Calu3 (cell line): ENCODE data around the gene ALG8. TPM values are rescaled to one million over a fixed set of nuclear protein-coding genes. Genes with fewer than 3 reads are reported as not detected.
A peak's percentile ranks its signal among the peaks of the same experiment; 100 is the strongest.

Experiments used
- Bru-seq: library from RNA; stranded (reverse); fragments of 400-500 nt; gene quantifications from one replicate; lab custom pipeline; 2021; lab: Mats Ljungman, UMichigan
- BruChase-seq, 2 experiments: library from RNA; stranded (reverse); fragments of 400-500 nt; gene quantifications; one replicate each; lab custom pipeline; 2021; lab: Mats Ljungman, UMichigan
- BruUV-seq: library from RNA; stranded (reverse); fragments of 400-500 nt; replicated peaks from 2 replicates; lab custom pipeline; 2021; lab: Mats Ljungman, UMichigan
- CTCF ChIA-PET: fragments of 300-600 bp; sonication (Branson Sonifier 250); formaldehyde crosslinking; loops from one replicate; lab custom pipeline; 2022; ENCODE audit warnings: antibody characterized with exemption; lab: Charles Lee
- DNase-seq: peaks from one replicate; pipeline ENCODE4 v3.0.0; 2022
- H3K27ac Mint-ChIP-seq: one replicate; pipeline ENCODE4 v1.8.0; 2022; ENCODE audit warnings: mixed read lengths; ENCODE audit not compliant: unreplicated experiment
- H3K27me3 Mint-ChIP-seq: one replicate; pipeline ENCODE4 v1.8.0; 2022; ENCODE audit warnings: mixed read lengths; ENCODE audit not compliant: unreplicated experiment
- H3K36me3 Mint-ChIP-seq: one replicate; pipeline ENCODE4 v1.8.0; 2022; ENCODE audit warnings: mild to moderate bottlenecking, moderate library complexity, mixed read lengths; ENCODE audit not compliant: insufficient read depth, unreplicated experiment
- H3K4me1 Mint-ChIP-seq: one replicate; pipeline ENCODE4 v1.8.0; 2022; ENCODE audit warnings: mild to moderate bottlenecking, low read depth, mixed read lengths; ENCODE audit not compliant: unreplicated experiment
- H3K4me3 Mint-ChIP-seq: one replicate; pipeline ENCODE4 v1.8.0; 2022; ENCODE audit warnings: mild to moderate bottlenecking, low read depth, moderate library complexity, mixed read lengths; ENCODE audit not compliant: unreplicated experiment
- H3K9me3 Mint-ChIP-seq: one replicate; pipeline ENCODE4 v1.8.0; 2022; ENCODE audit warnings: low read depth, mixed read lengths; ENCODE audit not compliant: unreplicated experiment
- intact Hi-C: fragments of 100-400 bp; cut with micrococcal nuclease; formaldehyde crosslinking; loops from one replicate; pipeline ENCODE4 v1.10.0; 2022; ENCODE audit not compliant: unreplicated experiment
- long read RNA-seq: library from polyadenylated mRNA; stranded (forward); transcript quantifications from one replicate; pipeline ENCODE4 v2.0.0, GENCODE V29; 2022
- total RNA-seq: library from RNA; stranded (reverse); gene quantifications from 2 replicates; pipeline ENCODE4 v1.2.3, GENCODE V29; 2022
- TF ChIP-seq, protein P1 (sequence below): fragments of 200-600 bp; IDR thresholded peaks from one replicate; pipeline ENCODE4 v1.8.0; 2022; ENCODE audit warnings: antibody characterized with exemption; ENCODE audit not compliant: unreplicated experiment

ALG8 gene
- total RNA-seq = 73.5 and 85.7 TPM in 2 replicates
- Bru-seq, nascent RNA = percentile 83 among the genes with signal in this experiment
- BruChase-seq, experiment 1, labeled RNA remaining after a 6-hour chase = percentile 83 among the genes with signal in this experiment
- BruChase-seq, experiment 2, labeled RNA remaining after a 2-hour chase = percentile 88 among the genes with signal in this experiment
- long read RNA-seq, transcript ALG8-202 (14 exons, 1,677 nt) = minor isoform, 9 of 184 reads
- long read RNA-seq, transcript ALG8-201 (13 exons, 1,675 nt) = major isoform, 140 of 184 reads
- long read RNA-seq, partial matches to known transcripts = 6 of 184 reads
- long read RNA-seq, other reads (novel, unspliced or antisense) = 29 of 184 reads

DNA sequence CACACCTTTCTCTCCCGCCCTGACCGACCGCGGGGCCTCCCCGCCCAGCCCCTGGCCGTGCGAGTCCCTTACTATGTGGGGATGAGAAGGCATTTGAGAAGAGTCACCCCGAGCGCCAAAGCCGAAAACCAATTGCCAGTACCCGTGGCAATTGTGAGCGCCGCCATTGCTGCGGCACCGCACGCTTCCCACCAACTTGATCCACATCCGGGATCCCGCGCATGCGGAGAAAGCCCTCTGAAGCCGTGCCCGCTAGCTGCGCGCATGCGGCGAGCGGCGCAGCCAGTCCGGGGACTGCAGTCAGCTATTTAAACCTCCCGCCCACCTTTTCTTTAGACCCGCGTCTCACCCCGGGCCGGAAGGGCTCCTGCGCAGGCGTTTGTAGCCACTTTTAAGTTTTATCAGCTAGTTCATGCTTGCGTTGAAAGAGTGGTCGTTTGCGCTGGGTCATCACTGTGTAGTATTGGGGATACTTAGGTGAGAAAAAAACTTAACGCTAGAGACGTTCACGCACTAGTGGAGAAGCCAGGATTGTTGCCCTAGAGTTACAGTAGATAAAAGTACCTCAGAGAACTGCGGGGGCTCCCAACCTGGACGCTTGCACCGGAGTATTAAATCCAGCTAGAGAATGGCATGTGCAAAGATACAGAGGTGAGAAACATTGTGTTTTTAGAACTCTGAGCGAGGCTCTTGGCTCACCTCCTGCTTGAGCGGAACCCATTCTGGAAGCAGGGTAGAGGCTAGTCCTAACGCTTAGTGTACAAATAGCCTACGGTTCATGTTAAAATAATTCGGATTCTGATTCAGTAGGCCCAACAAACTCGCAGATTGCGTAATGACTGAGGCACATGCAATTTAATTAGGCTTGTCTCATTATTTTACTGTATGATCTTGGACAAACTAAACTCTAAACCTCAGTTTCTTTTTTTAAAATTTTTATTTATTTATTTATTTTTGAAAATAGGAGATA is at the start of gene ALG8:
Gene ALG8 (minus strand): TSS at position 205 of the 970 bp plus-strand sequence. CDS start 38 bp downstream, at position 167.
- H3K4me1 Mint-ChIP-seq = peaks cover 17% of the 10 kb centered on the region
- DNase-seq = peak; percentile 95
- H3K4me3 Mint-ChIP-seq = peak within 1 kb of the TSS; percentile 83
- H3K36me3 Mint-ChIP-seq = peaks cover 38% of the 10 kb centered on the region
- no peaks in the 10 kb centered on the region for H3K9me3 Mint-ChIP-seq
- TF ChIP-seq, protein P1, sequence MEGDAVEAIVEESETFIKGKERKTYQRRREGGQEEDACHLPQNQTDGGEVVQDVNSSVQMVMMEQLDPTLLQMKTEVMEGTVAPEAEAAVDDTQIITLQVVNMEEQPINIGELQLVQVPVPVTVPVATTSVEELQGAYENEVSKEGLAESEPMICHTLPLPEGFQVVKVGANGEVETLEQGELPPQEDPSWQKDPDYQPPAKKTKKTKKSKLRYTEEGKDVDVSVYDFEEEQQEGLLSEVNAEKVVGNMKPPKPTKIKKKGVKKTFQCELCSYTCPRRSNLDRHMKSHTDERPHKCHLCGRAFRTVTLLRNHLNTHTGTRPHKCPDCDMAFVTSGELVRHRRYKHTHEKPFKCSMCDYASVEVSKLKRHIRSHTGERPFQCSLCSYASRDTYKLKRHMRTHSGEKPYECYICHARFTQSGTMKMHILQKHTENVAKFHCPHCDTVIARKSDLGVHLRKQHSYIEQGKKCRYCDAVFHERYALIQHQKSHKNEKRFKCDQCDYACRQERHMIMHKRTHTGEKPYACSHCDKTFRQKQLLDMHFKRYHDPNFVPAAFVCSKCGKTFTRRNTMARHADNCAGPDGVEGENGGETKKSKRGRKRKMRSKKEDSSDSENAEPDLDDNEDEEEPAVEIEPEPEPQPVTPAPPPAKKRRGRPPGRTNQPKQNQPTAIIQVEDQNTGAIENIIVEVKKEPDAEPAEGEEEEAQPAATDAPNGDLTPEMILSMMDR = no peak
- intact Hi-C loops = no loop called here
- peak within 1 kb of the TSS; percentile 62 for H3K27ac Mint-ChIP-seq
- CTCF ChIA-PET = interaction anchor here (0.8 kb wide), 1 partner anchor 61 kb away, joined by 4 read pairs; no protein-coding TSS in a partner anchor
- BruUV-seq = TSS peak; percentile 86
- no peaks in the 10 kb centered on the region for H3K27me3 Mint-ChIP-seq

DNA sequence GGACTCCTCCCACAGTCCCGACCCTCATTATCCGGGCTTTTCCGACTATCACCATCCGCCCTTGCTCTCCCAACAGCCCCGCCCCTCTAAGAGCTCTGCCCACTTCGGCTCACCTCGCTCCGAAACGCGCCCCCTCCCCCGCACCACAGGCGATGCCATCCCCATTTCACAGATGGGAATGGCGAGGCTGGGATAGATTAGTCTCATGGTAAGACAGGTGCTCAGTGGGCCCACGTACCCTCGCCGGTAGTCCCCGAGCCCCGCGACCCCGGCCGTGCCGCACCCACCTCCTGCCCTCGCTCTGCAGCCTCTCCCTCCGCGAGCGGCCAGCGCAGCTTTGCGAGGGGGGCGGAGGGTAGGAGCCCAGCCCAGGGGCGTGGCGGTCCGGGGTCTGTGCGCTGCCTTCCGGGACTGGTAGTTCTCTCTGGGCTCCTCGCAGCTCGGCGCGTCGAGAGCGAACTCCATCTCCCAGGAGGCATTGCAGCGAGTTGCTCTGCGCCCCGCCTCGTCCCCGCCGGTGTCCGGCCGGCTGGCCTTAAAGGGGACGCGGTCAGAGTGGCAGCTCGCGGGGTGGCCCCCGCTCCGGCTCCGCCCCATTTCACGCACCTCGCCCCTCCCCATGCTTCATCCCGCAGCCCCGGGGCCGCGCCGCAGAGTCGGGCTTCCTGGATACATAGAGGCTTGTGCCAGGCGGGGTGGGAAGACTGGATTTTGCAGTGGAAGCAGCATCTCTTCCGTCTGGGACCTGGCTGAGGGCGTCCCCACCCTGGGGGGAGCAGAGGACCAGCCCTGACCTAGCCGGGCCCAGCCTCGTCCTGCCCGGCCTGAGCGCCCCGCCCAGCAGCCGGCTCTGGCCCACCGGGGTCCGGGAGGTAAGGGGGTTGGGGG is 49.1 kb upstream of the ALG8 start, which contains the start of the genes KCTD21 and USP35:
Gene KCTD21 (minus strand): TSS at position 341 of the 888 bp plus-strand sequence. CDS start 14,072 bp downstream, outside the sequence.
Gene USP35 (plus strand): TSS at position 634 of the 888 bp plus-strand sequence. CDS start 7,327 bp downstream, outside the sequence.
- Mint-ChIP-seq H3K36me3 (peaks cover 26% of the 10 kb centered on the region), H3K4me1 (peaks cover 44% of the 10 kb centered on the region), H3K27me3 (no peaks in the 10 kb centered on the region), H3K4me3 (peak within 1 kb of the TSS; percentile 99), H3K9me3 (no peaks in the 10 kb centered on the region), H3K27ac (peak within 1 kb of the TSS; percentile 73)
- CTCF ChIA-PET = interaction anchor here (0.5 to 0.7 kb wide), 6 partner anchors 40 to 1462 kb away, joined by 3 to 7 read pairs (median 3); no protein-coding TSS in a partner anchor
- no TSS peak for BruUV-seq
- intact Hi-C loops = no loop called here
- peak; percentile 97 for DNase-seq
- TF ChIP-seq, protein P1 = no peak

DNA sequence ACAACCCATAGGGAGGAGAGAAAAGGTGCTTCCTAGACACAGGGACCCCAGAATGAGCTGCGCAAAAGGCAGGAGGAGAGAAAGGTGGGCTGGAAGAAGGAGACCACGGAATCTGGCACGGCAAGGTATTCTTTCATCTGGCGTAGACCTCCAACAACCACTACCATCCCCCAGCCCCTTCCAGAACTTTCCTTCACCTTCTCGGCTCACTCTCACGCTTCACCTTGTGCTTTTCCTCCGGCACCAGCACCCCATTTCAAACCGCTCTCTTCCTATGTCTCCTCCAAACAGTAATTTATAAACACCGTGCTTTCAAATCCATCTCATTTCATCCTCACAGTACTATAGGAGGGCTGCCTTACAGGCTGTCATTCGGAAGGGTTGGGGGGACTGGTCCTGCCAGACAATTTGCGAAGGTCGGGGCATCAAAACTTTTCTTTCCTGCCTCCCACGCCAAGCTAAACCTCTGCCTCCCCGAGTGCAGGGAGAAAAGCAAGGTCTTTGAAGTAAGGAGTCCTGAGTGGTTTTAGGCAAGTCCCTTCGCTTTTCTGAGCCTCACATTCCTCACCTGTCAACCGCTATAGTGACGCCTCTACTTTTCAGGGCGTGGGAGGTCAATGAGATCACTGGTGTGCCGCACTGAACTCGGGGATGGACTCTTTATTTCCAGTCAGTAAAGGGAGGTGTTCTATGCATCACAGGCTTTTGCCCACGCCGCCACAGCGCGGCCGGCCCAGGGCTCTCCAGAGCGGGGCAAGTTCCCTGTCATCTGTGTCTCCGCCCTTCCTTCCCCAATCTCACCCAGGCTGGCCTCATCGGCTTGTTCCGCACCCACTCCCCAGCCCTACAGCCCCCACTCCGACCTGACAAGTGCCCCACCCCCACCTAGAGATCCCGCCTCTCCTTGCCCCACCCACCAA is 48.2 kb upstream of the ALG8 start:
- TF ChIP-seq, protein P1 = no peak
- no peak for DNase-seq
- intact Hi-C loops = no loop called here
- peak overlapping the region; percentile 73 for H3K27ac Mint-ChIP-seq
- peak overlapping the region; percentile 99 for H3K4me3 Mint-ChIP-seq
- BruUV-seq = TSS peak; percentile 33
- H3K4me1 Mint-ChIP-seq = peaks cover 41% of the 10 kb centered on the region
- H3K27me3 Mint-ChIP-seq = no peaks in the 10 kb centered on the region
- H3K36me3 Mint-ChIP-seq = peaks cover 26% of the 10 kb centered on the region
- CTCF ChIA-PET = interaction anchor here (0.5 to 0.7 kb wide), 6 partner anchors 40 to 1463 kb away, joined by 3 to 7 read pairs (median 3); no protein-coding TSS in a partner anchor
- no peaks in the 10 kb centered on the region for H3K9me3 Mint-ChIP-seq
